Ovary (tissue), 3 donors: Measurements from ENCODE around the gene NAGPA.

ENCODE experiments used
- CTCF ChIP-seq, 3 donors: fragments of 450-650 bp in 2 of 3; fragments of 200-600 bp in 1 of 3; IDR thresholded peaks; one replicate each; pipeline versions ENCODE4 v1.5.1 to v1.8.0; 2016 to 2022; ENCODE audit warnings: antibody characterized with exemption in 3 of 3, mild to moderate bottlenecking in 1 of 3
- EP300 ChIP-seq: sonication (generic); formaldehyde crosslinking; IDR thresholded peaks from one replicate; pipeline ENCODE4 v1.6.1; 2017; ENCODE audit warnings: antibody characterized with exemption
- POLR2A ChIP-seq: fragments of 450-650 bp; IDR thresholded peaks from one replicate; pipeline ENCODE4 v1.6.1; 2017; ENCODE audit warnings: antibody characterized with exemption, mild to moderate bottlenecking, moderate library complexity
- donor health status: DM: no; HTN: no; CAD: no.

GRCh38 chr16:5015351-5015750 lies 18.4 kb downstream of the NAGPA start:
- TF ChIP-seq CTCF (IDR thresholded peaks at IDR 0.05) (no peak), EP300 (no peak), POLR2A (no peak)
